GM12864 (cell line): ENCODE data around the gene SOHLH1.

Source experiments
- DNase-seq: peaks from one replicate; pipeline ENCODE4 v3.0.0-alpha.2; 2011; ENCODE audit warnings: low read depth
- H3K4me3 ChIP-seq: 2 replicates; pipeline ENCODE4 v1.5.1; 2011; ENCODE audit warnings: mild to moderate bottlenecking, low read depth, low read length, control low read depth
- CTCF ChIP-seq: IDR thresholded peaks from 2 replicates; pipeline ENCODE4 v1.5.1; 2011; ENCODE audit warnings: low read depth, mild to moderate bottlenecking, moderate library complexity, low read length, control low read depth, inconsistent platforms; ENCODE audit errors: missing control alignments

The SOHLH1 gene

GRCh38 chr9:135698767-135699166 lies 514 bp downstream of the SOHLH1 start:
- no peak for DNase-seq
- H3K4me3 ChIP-seq = no peak overlapping the region
- no peak for TF ChIP-seq CTCF

GRCh38 chr9:135698236-135698635 lies 1.0 kb downstream of the SOHLH1 start:
- DNase-seq = no peak
- H3K4me3 ChIP-seq = no peak overlapping the region
- TF ChIP-seq CTCF = no peak

- TF ChIP-seq CTCF = no peak
- DNase-seq = no peak
- H3K4me3 ChIP-seq = no peak overlapping the region
These were observed 2.1 kb downstream of the SOHLH1 start for GRCh38 chr9:135697226-135697625.

- no peak for TF ChIP-seq CTCF
- no peak overlapping the region for H3K4me3 ChIP-seq
- DNase-seq = no peak
These were observed 2.8 kb downstream of the SOHLH1 start for GRCh38 chr9:135696446-135696845.

- no peak for DNase-seq
- H3K4me3 ChIP-seq = no peak overlapping the region
- no peak for TF ChIP-seq CTCF
These were observed 3.6 kb downstream of the SOHLH1 start for GRCh38 chr9:135695642-135696041.

- DNase-seq = no peak
- TF ChIP-seq CTCF = no peak
- H3K4me3 ChIP-seq = no peak overlapping the region
These were observed 4.2 kb downstream of the SOHLH1 start for GRCh38 chr9:135695036-135695435.

- H3K4me3 ChIP-seq = no peak overlapping the region
- no peak for DNase-seq
- no peak for TF ChIP-seq CTCF
These were observed 4.9 kb downstream of the SOHLH1 start for GRCh38 chr9:135694414-135694813.
